ENCODE measurements around the gene DAB2. TPM values are rescaled to one million over a fixed set of nuclear protein-coding genes. Genes with fewer than 3 reads are reported as not detected.
"Not testable (repeated sequence)": the region's sequence is repeated elsewhere in the genome, so short reads cannot be mapped to it uniquely, and the experiment has no call there.

Gene DAB2
- total RNA-seq, 1 donor from 2014 or later = 55.2 TPM

DNA sequence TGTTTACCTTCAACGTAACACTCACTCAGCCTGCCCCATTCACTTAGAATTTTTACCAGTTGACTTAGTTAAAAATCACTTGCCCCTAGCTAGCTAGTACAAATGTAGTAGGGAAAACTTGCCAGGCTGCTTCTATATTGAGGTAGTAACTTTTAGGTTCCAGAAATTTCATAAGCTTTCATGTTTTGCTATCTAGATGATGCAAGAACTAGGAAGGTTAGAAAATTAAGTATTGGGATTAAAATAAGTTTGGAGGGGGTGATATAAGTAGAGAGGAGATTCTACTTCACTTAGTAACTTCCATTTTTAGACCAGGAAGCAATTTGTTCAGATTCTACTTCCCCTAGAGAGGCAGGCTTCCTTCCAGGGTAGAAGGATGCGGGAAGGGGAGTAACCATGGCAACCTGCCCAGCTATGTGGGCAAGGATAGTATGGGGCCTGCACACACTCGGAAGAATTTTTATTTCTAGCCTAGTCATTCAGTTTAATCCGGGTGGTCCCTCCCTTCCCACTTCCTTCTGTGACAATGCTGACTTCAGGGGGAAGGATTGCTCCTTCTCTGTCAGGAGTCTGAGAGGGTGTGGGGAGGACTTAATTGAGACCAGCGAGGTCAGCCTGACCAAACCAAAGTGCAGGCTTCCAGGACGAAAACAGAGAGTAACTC is 4.2 kb downstream of the DAB2 start:
- peak; percentile 55 for DNase-seq (ENCODE audit: low spot score)

DNA sequence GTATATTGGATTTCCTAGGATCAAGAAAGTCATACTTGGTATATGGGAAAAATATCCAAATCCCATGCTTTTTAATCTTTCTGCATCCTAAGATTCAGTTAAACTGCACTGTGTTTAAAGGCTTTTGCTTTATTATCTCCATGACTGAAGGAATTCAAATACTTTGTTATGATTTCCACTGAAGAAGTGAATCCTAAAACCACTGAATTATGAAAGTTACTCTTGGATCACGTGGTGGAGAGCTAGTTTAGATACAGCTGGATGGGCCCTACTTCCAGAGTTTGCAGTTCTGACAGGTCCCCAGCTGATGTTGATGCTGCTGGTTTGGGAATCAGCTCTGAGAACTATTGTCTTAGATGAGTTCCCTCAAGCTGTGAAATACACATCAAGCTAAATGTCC is 5.0 kb downstream of the DAB2 start:
- DNase-seq (ENCODE audit: low spot score) = no peak

DNA sequence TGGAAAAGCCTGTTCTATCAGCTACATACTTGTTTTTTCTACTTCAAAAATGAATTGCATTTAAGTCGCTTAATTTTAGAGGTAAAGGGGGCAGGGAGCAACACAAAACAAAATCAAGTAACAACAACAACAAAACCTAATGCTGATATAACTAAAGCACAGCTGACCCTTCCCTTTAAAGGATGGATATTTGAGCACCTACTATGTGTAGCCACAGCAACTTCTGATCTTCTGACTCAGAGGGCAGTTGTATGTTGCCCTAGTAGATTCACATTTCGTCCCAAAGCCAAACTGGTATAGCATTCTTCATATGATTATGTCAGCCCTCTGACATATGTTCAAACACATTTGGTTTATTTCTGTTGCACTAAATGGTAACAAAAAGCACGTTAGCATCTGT is 6.8 kb downstream of the DAB2 start:
- DNase-seq (ENCODE audit: low spot score) = no peak

DNA sequence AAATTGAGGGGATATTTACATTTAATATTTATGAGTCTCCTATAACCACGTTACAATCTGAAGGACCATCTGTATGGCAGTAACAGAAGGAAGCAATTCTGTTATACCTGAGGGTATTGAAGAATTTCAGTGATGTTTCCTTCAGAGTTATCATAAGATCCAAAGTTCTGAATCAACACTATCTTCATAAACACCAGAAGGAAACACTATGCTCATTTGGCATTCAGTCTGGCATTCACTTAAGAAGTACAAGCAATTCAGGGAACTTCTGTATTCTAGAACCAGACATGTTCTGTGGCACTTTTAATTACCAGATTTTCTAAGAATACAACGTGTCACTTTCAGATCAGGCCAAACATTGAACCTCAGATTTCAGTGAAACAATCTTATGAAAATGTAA is 9.6 kb downstream of the DAB2 start:
- DNase-seq (ENCODE audit: low spot score) = no peak

DNA sequence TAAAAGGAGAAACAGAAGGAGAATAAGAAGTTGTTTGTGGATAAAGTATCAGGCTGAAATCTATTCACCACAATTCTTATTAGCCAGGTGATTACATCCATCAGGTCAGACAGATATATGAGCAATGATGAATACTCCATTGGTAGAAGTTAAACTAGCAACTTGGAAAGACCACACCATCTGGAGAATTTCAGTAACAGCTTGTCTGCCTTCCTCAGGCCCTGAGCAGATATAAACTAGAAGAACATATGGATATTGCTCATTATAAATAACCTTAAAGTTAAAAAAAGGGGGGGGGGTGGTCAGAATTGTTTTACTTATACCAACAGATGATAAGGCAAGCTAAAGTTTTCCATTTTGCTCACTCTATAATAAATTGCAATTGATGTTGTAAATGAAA is 10.4 kb downstream of the DAB2 start:
- no peak for DNase-seq (ENCODE audit: low spot score)

DNA sequence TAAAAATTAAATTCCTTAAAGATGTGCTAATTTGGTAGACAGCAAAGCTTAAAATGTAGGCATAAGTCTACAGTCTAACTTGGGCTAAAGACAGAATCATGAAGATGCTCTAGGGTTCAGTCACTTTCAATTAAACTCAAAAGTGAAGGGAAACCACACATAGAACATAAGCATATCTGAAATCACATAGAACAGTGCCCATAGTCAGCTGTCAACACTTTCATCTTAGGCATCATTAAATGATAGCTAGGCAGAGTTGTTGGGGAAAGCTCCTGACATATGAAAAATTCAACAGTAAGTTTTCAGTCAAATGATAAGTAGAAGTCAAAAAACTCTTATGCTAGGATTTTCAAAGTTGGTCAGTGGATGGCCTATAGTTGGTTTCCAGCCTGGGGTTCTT is 11.0 kb downstream of the DAB2 start:
- DNase-seq (ENCODE audit: low spot score) = no peak

DNA sequence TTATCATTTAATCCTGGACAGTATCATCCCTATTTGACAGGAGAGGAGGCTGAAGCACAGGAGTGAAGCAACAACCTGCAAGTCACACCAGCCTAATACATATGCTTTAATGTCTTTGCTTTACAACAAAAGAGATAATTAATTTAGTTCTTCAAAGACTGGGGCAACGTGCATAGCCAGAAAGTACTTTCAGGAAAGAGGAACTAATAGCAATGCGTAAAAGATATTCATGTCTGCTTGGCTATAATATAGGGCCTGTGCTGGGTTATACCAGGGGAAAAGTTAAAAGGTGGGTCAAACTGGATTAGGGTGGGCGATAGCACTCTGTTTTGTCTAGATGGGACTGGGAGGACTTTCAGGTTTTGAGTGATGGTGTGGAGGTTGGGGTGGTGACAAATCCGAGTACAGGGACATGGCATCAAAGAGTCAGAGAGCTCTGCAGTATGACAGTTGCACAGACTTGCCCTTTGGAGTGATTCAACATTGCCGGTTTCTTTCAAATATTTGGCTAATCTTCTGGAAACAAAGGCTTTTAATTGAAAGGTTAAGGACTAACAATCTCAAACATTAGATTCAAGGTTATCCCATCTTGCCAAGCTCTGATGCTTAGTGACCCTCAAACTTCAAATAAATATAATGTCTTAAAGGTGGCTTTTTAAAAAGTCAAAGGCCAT is 11.9 kb downstream of the DAB2 start:
- no peak for DNase-seq (ENCODE audit: low spot score)

DNA sequence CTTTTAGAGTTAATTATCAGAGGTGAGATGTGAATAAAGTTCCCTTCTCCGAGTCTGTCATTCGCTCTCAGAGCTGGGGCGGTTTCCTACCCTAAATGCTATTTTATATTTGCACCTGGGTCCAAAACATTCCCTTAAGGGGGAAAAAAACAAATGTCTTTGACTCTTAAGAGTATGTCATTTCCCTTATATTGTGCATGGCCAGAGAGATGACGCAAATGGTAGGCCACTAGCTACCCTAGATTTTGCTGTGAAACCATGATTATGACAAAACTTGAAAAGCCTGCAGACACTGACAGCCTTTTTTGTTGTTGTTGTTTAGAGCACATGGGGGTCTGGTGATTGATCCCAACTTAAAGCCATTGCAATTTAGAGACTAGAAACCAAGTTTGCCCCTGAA is 12.8 kb downstream of the DAB2 start:
- no peak for DNase-seq (ENCODE audit: low spot score)

DNA sequence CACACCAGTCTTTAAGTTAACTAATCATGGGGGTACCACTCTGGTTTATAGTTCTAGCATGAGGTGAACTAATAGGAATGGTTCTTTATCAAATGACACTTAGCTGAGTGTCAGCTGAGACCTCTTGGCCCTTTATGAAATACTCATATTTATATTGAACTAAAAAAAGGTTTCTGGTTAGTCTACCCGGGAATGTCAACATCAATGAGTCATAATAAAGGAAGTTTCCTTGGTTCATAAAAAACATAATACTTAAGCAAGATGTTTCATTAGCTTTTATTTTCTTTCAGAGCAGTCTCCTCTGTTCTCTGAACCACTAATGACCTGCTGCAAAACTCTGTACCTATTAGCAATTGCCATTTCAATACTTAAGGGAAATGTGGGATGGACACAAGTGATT is 13.7 kb downstream of the DAB2 start:
- DNase-seq (ENCODE audit: low spot score) = no peak

DNA sequence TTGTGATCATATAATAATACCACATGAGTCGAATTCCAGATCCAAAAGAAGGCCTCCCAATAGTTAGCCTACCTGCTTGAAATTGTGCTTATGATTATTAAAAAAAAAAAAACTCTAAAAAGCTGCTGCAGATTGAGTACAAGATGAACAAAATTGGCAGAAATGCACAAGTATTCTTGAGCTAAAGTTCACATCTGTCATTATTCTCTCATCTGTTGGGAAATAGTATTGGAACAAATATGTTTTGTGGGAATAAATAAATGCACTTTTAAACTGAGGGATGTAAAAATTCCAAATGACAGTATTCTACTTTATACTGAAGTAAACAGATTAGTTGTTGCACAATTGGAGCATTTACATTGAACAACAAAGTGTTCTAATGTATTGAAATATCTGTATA is 15.7 kb downstream of the DAB2 start:
- DNase-seq (ENCODE audit: low spot score) = no peak

DNA sequence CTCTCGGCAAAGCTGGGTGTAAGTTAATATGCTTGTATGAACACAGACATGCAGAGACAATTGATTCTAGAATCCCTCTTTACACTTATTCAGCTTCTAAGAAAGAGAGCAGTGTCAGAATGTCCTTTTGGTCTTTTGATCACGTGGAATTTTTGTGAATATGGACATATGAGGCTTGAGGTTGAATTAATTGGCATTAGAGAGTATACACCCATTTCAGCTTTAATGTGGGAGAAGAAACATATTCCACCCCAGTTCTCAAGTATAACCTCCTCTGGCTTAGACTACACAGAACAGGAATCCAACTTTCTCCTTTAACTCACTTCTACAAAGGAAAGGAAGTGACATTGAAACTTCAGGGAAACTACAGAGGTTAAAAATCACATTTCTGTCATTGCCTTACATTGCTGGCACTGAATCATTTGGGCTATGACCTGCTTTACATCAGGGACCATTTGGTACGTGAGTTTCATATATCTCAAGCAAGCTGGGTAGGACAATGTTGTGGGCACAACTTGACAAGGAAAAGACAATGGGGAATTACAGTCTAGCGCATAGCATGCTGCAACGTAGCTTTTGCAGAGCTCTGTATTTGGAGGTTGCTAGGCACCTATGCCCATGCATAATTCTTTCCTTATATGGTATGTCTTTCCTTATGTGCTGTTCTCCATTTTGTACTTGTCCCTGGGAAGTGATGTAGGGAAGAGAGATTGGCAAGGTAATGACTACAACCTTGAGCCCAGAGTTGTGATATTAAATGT is 19.5 kb downstream of the DAB2 start:
- no peak for DNase-seq (ENCODE audit: low spot score)

DNA sequence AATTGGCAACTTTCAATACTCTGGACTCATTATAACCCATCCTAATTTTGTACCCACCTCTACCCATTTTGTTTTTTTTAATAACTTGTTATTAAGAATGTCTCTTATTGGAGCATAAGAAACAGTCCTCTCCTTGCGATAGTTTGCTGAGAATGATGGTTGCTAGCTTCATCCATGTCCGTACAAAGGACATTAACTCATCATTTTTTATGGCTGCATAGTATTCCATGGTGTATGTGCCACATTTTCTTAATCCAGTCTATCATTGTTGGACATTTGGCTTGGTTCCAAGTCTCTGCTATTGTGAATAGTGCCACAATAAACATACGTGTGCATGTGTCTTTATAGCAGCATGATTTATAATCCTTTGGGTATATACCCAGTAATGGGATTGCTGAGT is 21.0 kb downstream of the DAB2 start:
- DNase-seq (ENCODE audit: low spot score) = not testable (repeated sequence)

DNA sequence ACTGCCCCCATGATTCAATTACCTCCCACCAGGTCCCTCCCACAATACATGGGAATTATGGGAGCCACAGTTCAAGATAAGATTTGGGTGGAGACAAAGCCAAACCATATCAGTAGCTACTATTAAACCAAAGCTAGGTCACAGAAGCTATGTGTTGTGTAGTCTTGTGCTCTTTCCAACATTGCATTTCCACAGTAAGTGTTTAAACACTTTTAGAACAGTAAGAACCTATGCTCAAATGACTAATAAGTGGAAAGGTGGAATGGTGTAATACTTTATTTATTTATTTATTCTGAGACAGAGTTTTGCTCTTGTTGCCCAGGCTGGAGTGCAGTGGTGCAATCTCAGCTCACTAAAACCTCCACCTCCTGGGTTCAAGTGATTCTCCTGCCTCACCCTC is 22.6 kb downstream of the DAB2 start:
- DNase-seq (ENCODE audit: low spot score) = not testable (repeated sequence)

DNA sequence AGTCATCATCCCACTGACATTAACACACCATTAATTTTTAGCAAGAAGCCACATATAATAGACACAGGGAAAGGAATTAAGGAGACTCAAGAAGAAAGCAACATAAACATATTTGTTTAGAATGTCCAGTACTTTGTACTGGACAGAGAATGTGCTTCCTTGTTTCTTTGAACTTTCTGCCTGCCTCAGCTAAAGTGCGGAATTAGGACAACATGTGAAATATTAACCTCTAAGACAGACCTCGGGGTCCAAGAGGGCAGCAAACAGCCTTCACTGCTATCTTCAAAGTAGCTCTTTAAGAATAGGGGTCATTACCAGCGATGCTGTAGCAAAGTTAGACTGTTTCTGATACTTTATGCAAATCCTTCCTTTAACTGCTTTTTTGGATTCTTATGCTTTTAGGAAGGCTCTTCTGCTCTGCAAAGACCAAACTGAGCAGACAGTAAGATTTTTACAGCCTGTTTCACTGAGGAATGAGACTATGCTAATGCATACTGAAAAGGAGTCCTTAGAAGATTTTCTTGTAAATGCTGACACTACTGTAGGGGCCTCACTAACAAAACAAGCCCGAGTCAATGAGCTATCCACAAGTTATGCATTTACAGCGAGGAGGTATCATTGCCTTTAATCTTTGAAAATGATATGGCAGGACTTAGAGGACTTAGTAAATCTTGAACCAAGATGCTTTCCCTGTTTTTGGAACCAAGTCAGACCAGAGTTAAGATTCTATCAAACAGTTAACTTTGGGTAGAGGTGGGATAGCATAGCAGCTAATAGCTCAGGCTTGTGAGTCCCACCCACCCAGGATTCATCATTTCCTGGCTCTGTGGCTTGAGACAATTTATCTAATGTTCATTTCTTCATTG is 23.8 kb downstream of the DAB2 start:
- no peak for DNase-seq (ENCODE audit: low spot score)

DNA sequence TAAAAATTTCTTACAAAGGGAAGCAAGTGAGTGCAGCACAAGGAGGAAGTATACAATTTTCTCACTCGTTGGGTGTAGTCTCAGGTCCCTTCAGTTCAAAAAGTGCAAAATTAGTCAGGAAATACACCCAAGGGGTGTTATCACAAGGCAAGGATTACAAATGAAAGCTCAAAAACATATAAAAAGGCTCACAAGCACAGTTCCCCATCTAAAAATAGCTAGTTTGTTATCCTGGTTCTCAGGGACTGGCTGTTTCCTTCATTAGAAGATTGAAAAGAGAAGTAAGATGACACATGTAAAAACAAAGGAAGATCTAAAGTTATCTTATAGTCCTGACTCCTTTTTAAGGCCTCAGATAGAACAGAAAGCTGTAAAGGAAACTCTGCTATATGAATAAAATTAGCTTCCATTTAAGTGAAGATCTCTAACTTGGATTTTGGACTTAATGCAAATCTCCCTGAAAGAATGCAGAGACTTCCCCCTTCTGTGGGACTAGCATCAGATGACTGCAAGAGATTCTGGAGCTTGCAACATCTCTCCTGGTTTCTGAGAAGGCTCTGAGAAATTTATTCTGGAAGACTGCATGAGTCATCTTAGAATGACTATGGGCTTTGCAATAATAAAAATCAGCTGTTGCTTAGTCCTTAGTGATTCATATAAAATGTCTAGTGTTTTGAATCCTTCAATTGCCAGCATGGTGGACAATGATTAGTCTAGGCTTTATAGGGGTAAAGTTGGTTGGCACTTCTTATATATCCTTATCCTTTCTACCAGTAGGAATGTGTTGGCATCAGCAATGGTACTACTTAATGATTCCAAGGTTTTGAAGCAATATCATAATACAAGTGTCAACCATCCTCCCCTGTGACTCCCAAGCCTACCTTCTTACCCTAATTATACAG is 25.4 kb downstream of the DAB2 start:
- peak; percentile 32 for DNase-seq (ENCODE audit: low spot score)

DNA sequence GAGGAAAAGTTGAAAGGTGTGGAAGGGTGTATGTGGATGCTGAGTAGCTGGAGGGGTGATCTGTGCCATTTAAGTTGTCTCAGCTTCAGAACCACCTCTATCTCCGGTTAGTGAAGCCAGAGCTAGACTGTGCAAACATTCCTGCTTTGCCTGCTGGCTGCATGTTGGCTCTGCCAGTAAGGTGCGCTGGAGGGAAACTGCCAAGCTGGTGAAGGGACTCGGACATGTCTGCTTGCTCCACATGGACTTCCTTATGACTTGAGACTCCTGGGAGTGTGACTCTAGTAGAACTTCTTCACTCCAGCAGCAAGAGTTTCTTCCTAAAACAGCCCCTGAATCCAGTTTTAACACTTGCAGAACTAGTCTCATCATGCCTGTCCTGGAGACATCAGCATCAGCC is 27.9 kb downstream of the DAB2 start:
- DNase-seq (ENCODE audit: low spot score) = no peak

DNA sequence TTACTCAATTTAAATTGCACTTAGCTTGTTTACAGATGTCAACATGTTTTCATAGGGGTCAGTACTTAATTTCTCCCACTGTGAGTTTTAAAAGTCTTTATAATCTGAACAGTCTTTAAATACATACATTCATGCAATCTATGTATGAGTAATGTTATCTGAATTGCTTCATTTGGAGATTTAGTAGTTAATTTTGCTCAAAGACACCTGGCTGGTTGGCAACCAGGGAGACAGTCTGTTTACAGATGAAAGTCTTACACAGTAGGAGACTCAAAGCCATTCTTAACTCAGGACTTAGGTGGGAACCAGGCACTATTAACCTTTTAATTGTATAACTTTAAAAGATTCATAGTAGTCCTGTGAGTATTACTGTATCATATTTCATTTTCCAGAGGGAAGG is 29.3 kb downstream of the DAB2 start:
- DNase-seq (ENCODE audit: low spot score) = no peak

DNA sequence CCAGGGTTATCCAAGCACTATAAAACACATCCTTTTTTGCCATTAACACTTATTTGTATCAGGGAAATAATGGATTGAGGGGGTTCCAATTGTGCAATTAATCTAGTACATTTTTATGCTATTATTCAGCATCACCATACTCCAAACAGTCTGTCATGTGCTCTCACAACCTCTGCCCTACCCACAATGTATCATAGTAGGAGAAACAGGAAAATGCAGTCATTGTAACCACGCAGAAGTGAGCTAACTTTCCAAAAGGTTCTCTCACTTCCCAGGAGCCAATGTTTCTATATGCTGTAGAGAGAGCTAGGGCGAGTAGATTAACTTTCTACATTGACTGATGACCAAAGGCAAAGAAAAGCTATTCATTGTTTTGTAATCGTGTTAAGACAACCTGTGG is 29.8 kb downstream of the DAB2 start:
- DNase-seq (ENCODE audit: low spot score) = no peak

DNA sequence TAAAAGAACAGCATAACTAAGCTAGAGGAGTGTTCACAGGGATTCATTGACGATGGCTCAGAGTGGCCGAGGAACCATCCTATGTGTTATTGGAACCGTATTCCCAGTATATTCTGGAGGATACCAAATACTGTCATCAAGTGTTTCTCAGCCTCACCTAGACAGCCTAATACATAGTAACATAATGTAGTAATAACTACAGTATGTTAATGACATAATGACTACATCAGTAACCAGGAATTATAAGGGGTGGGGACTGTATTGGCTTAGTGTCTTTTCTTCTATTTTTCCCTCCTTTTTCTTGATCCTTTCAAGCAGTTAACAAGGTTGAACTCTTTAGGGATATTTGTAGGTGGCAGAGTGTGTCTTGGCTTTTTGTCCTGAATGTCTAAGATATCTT is 33.8 kb downstream of the DAB2 start:
- no peak for DNase-seq (ENCODE audit: low spot score)

DNA sequence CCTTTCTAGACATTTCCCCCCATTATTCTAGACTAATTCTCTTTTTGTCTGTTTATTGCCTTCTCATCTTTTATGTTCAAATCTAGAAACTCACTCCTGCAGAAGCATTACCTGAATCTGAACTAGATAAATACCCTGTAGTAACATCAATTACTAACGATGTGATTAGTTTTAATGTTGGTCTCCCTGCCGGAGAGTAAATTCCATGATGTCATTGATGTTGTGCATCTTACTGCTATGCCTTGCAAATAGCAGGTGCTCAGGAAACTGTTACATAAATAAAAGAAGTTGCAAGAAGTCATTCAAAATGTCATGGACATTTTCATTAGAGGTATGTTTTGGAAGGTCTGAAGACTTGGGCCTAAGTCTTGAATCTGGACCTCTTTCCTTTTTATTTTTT is 37.5 kb downstream of the DAB2 start:
- DNase-seq (ENCODE audit: low spot score) = no peak

DNA sequence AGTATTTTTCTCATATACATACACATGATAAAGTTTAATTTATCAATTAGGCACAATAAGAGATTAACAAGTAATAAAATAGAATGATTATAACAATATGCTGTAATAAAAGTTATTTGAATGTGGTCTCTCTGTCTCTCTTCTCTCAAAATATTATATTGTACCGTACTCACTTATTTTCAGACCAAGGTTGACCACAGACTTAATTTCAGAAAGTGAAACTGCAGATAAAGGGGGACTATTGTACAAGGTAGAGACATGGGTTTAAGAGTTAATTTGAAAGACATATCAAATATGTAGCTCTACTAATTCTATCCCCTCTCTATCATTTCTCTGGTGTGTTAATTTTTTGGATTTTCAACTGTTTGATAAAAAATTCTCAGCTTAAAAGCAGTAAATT is 40.5 kb downstream of the DAB2 start:
- no peak for DNase-seq (ENCODE audit: low spot score)
